ENCODE data around the gene SPRED2.

Gene SPRED2

DNA sequence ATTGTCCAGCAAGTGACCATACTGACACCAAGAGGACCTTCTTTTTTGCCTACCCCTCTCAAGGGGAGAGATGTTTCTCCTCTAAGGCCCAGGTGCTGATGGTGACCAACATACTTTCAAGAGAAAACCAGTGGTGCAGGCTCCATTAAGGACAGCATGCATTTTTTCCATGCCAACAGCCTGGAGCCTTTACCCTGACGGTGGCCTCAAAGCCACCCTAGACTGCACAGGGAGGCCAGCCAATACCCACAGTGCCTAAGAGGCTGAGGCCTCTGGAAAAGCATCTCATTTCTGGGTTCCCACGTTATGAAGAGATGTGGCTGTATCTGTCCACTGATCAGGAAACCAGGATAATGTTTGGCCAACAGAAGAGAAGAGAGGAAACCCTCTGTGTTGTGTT lies 19.3 kb downstream of the SPRED2 start:
- no peak for DNase-seq

DNA sequence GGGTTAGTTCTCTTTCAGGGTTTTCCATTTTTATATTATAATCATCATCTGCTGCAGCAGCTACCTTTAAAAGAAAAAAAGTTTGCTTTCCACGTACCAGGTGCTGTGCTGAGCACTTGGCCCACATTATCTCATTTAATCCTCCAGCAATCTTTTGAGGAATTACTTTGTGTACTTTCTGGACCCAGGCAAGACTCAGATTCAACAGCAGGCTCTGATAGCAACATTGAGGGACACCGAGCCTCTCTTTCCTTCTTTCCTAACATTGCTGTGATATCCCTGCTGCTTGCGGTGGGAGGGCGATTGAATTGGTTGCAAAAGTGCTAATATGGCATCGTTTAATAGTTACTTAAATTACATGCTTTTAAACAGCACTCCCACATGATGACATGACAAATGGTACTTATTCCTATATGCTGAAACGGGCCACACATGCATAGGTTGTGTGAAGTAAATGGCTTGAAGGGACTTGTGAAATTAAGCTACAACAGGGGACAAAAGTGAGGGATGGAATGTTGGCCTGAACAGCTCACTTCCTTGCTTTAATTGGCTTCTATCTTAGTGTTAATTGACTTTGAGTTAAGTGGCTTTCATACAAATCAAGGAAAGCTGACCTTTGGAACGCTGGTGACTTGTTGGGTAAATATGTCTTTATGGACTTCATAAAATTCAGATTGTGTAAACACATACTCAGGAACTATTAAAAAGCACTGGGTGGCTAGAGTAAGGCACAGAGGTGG lies 21.2 kb downstream of the SPRED2 start:
- DNase-seq, result no peak

DNA sequence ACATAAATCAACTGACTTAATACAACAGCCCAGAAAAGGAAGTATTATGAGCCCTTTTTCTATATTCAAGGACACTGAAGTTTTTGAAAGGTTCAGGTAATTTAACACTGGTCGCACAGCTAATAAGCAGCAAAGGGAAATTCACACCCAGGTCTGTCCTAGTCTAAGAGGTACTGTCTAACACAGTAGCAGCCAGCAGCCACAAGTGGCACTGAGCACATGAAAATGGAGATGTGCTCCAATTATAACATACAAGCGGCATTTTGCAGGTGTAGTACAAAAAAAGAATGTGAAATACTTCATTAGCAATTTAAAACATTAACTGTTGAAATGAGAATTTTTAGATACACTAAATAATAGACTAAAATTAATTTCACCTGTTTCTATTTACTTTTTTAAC lies 23.4 kb downstream of the SPRED2 start:
- DNase-seq, result no peak

DNA sequence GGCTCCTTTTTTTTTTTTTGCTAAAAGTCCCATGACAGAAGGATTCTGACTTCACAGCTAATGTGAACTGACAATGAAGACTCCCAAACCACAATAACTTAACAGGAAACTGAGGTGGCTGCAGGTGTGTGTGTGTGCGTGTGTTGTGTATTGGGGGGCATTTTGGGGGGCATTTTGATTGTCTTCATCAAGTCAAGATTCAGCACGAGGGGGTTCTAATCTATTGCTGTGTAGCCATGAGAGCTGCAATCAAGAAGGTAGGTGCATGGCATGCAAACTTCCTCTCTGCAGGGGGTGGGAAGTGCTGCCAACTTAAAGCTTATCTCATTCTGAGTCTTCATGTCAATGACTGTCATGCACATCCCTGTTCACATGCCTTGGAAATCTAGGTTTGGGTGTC lies 25.2 kb downstream of the SPRED2 start:
- peak; percentile 19 to 41 (median 35) for DNase-seq

DNA sequence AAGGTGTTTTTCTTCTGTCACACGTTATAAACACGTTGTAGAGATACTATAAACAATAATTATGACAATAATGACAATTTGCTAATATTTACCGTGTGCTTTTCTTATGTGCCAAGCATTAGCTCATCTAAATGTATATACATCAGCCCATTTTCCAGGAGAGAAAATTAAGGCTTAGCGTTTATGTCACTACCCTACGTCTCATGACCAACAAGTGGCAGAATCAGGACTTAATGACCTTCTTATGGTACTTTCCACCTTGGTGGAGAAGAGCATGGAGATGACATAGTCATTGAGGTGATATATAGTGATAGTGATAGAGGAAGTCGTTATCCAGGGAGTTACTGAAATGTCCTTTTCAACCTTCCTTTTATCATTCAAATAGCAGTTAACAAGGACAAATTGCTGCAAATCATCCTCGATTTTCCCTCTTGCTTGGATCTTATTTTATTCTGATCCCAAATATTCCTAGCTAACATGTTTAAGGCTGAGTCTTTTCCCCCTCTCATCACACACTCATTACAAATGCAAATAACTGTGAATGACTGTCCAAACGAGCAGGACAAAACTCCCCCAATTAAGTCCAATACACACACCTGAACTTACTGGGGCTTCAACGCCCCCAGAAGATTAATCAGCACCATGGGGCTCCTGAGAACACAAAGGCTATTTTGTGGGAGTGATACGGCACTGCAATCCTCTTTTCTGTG lies 27.3 kb downstream of the SPRED2 start:
- no peak for DNase-seq

DNA sequence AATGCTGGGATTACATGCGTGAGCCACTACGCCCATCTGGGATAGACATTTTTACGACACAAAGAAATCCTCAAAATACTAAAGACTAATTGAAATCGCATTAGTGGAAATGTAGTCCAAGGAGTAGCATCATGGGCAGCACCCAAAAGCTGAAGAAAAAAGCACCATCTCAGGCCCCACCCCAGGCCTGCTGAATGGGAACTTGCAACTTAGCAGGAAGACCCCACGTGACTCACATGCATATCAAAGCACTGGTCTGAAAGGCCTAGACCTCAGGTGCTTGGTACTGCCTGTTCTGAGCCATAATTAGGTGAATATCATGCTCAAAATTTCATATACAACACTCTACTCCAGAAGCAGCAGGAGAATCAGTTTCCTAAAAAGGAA lies 28.9 kb downstream of the SPRED2 start:
- DNase-seq, result peak in 1 of 4 experiments; percentile 15

DNA sequence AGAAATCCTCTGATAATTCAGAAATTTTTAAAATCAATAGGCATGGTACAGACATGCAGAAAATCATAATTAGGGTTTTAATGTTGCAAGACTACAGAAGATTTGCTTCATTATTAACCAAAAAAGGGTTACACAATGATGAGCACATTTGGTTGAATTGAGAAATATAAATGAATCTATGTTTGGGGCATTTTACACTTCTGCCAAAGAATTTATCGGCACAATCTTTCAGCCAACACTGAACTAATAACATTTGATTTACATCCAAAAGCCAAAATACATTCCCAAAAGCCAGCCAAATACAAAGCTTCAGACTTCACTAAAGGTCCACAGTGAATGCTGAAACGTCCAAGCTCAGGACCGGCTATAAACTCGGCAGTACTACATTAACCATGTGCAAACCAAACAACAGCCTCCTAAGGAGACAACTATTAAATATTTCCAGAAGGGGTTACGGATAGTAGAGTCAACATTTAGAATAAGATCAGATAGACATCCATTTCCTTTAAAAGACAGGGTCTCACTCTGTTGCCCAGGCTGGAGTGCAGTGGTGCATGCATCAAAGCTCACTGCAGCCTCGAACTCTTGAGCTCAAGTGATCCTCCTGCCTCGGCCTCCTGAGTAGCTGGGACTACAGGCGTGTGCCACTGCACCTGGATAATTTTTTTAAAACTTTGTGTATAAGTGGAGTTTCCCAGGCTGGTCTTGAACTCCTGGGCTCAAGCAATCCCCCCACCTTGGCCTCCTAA lies 29.4 kb downstream of the SPRED2 start:
- peak in 1 of 4 experiments; percentile 39 for DNase-seq

DNA sequence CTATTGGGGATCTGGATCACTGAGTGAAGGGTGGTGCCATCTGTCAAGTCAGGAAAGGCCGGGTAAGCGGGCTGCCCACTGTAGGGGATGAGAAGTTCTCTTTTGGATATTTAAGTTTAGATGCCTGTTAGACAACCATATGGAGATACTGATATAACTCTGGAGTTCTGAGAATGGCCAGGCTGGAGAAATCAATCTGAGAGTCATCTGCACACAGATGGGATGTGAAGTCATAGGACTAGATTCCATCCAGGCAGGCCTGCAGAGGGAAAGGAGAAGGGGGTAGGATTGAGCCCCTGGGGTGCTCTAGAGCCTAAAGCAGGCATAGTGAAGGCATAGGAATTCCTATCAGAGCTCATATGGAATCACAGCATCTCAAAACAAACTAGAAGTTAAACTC lies 30.1 kb downstream of the SPRED2 start:
- no peak for DNase-seq

DNA sequence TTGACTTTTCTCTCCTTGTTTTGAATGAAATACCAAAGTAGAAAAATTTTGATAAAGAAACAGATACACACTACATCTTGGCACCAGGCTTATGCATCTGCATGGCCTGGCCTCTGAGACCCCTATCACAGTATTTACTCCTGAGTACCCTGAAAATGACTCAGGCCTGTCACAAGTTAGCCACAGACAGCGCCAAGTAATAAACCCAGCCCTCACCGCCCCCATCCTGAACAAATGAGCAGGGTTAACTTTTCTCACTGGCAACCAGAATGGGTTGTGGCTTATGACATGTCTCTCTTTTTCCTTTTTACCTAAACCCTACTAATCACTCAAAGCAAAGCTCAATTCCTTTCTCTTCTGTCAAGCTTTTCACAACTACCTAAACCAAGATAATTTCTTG lies 35.3 kb downstream of the SPRED2 start:
- peak in 2 of 4 experiments; percentile 39 to 43 for DNase-seq

DNA sequence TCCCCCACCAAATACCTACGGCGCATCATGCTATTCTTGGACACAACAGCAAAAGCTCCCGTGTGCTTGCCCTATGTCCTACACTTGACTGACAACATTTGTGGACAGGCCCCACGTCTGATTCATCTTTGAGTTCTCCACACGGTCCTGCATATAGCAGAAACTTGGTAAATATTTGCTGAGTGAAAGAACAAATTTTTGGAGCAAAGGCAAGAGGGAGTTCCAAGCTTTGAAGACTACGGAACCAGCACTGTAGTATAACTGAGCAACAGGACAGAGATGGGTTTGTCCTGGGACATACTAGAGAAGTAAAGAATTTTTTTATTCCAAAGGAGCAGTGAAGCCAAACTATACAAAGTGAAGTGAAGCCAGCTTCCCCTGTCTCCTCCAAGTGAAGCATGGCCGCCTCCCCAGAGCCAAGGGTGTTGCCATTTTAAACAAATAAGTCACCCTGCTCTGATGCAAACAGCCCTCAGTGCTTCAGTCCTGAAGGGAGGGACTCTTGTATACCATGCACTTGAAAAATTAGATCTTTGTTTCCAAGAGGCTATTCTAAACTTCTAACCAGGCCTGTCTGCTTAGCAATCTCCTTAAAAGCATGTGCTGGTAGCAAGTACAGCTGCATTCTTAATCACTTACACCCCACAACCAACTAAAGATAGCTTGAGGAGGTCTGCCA lies 35.9 kb downstream of the SPRED2 start:
- DNase-seq, result peak; percentile 16 to 53 (median 38)

DNA sequence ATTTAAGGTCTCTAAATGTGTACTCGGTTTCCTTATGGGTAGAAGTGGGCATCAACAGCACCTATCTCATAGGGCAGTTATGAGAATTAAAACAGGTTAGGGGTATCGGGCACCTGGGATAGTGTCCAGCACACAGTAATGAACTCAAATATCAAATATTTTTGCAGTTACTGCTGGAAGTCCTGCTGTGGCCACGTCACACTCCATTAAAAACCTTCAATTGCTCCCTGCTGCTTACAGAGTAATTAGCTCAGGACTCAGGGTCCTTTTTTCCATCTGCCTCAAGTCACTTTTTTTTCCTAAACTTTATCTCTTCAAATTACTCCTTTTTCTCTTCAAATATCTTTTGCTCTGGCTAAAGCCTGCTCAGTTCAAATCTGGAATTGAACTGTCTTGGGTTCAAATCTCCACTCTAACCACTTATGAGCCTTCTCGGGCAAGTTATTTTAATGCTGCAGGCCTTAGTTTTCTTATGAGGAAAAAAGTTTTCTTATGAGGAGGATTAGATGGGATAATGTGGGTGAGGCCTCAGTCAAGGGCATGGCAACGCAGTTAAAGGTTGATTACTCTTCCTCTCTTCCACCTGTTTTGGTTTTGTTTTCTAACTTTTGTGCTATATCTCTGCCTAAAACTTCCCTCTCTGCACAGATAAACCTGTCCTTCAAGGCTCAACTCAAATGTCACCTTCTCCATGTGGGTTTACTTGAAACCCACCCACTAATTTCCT lies 36.6 kb downstream of the SPRED2 start:
- no peak for DNase-seq

DNA sequence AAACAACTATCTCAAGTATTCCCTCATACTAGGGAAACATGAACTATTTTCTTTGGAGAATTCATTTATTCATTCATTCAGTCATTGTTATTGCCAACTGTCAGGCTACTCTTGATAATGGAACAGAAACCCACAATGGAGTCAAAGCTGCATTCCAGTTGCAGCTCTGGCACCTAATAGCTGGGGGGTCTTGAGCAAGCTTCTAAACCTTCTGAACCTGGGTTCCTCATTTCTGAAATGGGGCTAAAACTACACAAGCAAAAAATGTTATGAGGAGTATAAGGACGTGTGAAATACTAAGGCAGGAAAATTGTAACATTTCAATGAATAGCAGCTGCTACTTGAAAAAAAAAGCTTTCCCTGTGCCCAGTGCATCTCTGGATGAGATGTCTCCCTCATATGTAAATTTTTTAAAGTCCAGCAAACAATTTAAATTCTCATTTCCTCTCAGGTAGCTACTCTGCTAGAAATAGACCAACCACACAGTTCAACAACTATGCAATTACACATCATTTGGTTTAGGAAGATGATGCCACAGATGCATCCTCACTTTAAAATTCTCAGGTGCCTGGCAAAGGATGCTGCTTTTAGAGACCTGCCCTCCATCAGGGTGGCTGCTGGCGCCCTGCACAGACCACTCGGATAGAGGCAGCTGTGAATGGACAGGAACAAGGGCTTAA lies 38.5 kb downstream of the SPRED2 start:
- no peak for DNase-seq

DNA sequence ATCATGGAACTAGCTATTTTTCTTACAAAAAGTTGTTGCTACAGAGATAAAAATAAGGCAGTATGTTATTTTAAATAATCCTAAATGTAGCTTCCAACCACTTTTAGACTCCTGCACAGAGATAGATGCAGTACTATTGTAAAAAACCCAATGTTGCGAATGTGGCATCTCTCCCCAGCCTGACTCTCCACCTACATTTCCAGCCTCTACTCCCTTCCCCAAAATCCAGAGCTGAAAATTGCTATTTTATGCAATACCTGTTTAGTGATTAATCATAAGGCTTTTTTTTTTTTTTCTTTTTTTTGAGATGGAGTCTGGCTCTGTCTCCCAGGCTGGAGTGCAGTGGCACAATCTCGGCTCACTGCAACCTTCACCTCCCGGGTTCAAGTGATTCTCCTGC lies 39.4 kb downstream of the SPRED2 start:
- no peak for DNase-seq

DNA sequence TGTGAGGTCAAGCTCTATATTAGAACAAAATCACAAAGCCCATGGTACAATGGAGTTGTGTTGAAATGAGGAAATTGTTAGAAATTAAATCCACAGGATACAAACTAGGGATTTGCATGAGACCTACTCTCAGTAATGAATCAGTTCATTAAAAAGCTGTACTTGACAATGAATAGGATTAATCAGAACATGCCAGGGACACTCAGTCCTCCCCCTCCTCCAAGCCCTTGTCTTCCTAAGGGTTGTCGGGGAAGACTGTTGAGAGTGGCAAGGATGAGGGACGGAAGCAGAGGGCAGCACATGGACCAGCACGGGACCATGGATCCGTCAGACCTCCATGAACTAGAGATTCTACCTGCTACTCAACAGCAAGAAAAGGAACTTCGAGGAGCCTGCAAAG lies 39.8 kb downstream of the SPRED2 start:
- DNase-seq, result no peak

DNA sequence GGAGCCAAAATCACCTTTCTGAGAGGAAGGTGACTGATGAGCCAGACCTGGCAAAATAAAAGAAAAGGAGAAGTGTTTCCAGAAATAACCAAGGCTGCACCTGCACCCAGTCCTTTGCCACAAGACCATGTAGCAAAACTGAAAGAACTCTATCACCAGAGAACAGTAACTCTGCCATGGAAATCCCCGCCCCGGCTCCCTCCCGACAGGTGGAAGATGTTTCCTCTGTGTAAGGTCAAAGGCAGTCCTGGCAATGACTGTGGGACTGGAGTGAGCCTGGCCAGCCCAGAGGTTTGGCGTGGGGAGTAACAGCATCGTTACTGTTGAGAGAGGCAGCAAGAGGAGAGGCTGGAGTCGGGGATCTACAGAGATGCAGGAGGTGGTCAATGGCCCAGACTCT lies 42.3 kb downstream of the SPRED2 start:
- DNase-seq, result no peak

DNA sequence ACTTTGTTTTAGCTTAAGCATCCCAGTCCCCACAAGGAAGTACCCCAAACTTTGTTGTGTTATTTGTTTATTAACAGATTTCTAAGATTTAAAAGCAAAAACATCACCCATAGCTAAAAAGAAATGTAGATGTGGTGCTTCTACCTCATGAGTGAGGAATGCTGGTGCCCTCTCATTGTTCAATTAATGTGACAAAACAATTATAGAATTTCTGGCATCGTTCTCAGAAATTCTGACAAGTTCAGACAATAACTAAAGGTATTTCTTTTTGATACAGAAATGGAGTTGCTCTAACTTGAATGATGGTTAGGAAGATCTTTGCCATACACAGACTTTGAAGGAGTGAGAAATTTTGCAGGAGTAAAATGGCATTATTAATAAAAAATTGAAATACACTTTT lies 42.9 kb downstream of the SPRED2 start:
- no peak for DNase-seq

DNA sequence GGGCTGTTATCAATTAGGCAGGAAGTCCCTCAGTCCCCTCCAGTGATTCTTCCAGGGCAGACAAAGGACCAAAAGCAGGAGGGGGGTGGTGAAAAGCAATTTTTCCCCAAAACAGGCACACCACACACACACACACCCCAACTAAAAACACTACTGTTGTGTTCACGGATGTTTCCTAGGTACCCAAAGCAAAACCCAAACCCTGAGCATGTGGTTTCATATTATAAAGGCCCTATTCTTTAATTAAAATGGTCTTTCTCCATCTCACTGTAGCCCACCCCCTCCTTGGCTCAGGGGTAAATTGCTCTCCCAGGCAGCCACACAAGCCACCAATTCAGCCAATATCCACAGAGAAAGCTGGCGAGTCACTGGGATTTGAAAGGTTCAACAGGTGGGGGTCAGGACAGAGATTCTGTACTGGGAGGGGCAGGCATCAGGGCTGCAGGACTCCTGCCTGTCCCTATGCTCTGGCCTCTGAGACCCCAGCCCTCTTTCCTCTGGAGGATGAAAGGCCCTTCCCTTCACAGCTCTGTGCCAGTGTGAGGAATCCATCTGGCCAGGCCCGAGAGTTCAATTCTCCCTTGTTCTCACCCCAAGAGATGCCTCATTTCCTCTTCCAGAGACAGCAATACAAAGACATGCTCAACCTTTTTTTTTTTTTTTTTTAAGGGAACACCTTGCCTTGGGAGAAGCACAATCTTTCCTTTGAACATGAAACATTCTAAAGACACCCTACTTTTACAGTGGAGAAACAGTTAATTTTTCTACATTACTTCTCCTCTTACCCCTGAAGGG lies 43.6 kb downstream of the SPRED2 start:
- no peak for DNase-seq

DNA sequence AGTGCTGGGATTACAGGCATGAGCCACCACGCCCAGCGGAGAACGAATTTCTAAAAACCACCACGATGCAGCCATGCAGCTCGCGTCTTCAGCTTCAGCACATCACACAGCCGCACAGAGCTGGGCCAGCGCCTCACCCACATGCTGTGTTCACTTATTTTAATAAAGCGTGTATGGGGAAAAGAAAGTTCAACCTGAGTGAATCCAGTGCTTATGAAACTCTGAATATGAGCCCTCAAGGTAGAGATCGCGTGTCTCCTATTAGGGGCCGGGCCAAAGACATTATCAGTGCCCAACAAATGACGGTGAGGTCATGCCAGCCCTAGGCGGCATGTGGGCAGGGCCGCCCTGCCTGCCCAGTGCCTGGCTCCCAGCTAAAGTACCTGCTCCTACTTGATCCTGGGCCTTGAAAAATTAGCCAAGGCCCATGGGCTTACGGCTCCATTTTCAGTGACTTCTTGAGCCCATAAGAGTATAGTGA lies 44.3 kb downstream of the SPRED2 start:
- no peak for DNase-seq

DNA sequence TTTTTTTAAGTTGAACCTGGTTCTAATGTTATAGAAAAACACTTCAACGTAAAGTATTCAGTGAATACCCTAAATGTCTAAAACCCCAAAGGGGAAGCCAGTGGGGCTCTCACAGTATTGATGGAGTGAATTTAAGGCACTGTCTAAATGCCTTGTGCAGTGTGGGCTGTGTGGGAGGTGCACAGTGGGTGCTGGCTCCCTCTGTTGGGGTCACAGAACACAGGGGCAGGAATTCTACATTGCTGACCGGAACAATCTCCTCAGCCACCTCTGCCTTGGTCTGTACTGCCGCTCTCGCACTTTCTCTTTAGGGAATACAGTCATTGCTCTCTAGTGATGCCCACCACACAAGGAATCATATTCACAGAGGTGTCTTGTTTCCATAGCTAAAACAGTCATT lies 45.4 kb downstream of the SPRED2 start:
- DNase-seq, result no peak

DNA sequence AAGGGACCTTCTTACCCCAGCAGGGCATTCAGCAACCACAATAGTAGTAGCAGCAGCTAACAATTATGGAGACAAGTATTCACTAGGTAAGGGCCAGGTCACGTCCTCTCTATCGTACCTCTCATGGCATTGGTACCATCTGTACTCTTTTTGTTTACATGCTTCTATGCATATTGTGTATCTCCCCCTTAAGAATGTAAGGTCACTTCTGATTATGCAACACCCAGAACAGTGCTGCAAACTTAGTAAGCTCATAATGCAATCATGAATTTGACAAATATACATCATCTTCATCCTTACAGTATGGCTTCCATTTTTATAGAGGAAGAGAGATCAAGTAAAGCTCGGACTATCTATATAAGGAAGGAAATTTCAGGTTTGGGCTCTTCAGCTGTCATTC lies 46.1 kb downstream of the SPRED2 start:
- peak in 1 of 4 experiments; percentile 42 for DNase-seq

All from suppressor macrophage (primary cell).